Stimulated activated CD8-positive, alpha-beta memory T cell treated with anti-CD3 and anti-CD28 coated beads, Interleukin-7, amount 100 ng/mL, for 1 hour (primary cell): ENCODE results near the gene IFT172.
A peak's percentile ranks its signal among the peaks of the same experiment; 100 is the strongest.
"Not testable (repeated sequence)": the region's sequence is repeated elsewhere in the genome, so short reads cannot be mapped to it uniquely, and the experiment has no call there.

ENCODE experiments used
- DNase-seq, 2 donors: peaks; one replicate each; pipeline ENCODE4 v3.0.0-alpha.2; 2020; ENCODE audit warnings: low read depth in 2 of 2

Gene IFT172

DNA sequence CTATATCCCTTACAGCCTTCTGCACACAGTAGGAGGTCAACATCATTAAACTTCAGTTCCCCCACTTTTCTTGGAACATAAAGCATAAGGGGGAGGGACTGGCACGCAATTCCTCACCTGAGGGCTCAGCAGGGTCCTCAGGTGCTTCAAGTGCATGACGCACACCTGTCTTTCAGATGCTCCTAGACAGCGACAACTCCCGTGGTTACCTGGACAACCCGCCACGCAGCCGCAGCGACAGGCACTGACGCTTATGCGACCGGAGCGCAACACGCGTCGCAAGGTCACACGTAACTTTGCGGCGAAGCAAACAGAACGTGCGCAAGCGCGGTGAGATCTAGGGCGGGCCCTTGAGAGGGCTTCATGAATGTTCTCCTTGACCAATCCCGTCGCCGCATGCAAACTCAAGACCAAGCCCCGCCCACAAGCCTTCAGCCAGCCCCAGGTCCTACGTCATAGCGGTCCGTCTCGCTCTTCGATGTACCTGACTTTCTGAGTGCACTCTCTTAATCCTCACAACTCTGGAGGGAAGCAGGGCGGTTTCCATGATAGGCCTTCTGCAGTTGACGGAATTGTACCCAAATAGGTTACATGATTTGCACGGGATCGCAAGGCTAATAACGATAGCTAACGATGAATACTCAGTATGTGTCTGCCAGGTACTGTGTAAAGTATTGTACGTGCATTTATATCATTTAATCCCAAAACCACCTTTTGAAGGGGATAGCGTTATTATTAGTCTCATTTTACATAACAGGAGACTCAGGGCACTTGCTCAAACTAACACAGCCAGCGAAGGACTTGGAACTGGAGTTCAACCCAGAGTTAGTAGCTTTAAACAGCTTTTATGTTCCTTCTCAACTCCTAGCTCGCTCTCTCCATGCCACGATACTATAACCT, at the start of gene IFT172:
IFT172 (minus strand) TSS at position 246 of the 900 bp plus-strand sequence; CDS start at position 156, 90 bp downstream.
- DNase-seq = peak; percentile 96 to 98

DNA sequence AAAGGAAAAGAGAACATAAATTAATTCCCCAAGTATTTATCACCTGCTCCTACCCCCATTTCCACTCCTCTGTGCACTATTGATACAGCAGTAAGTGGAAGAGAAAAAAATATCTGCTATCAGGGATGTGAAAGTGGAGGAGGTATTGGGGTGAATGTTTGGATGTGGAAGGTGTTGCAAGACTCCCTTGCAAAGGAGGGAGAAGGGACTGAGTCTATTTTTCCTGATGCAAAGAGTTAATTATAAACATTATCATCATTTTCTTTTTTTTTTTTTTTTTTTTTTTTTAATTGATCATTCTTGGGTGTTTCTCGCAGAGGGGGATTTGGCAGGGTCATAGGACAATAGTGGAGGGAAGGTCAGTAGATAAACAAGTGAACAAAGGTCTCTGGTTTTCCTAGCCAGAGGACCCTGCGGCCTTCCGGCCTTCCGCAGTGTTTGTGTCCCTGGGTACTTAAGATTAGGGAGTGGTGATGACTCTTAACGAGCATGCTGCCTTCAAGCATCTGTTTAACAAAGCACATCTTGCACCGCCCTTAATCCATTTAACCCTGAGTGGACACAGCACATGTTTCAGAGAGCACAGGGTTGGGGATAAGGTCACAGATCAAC, 49.4 kb upstream of the IFT172 start:
- not testable (repeated sequence) for DNase-seq

DNA sequence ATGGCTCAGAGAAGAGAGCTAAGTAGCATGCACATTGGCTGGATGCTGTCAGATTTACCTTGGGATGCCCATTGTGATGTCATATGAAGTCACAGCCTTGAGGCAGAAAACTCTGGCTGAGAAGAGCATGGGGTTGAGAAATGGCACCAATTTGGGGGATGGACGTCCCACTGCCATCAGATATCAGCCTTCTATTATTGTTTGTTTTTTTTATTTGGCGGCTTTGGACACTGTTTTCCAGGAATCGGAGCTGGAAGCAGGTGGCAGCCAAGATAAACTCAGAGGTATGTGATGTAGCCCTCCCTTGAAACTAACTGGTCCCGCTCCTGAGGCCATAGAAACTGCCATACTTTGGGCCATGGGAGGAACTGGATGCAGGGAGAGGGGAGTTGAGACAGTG, 47.7 kb upstream of the IFT172 start:
- no peak for DNase-seq

DNA sequence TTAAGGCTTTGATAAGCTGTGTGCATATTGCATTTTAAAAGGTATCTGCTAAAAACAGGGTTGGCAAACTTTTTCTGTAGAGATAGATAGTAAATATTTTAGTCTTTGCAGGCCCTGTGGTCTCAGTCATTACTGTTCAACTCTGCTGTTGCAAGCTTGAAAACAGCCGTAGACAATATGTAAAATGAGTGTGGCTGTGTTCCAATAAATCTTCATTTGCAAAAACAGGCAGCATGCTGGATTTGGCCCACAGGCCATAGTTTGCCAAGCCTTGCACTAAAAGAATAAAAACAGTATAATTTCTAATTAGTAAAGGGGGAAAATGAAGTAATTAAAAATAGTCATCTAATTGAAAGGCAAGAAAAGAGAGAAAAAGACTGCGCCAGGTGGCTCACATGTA, 42.4 kb upstream of the IFT172 start:
- no peak for DNase-seq

DNA sequence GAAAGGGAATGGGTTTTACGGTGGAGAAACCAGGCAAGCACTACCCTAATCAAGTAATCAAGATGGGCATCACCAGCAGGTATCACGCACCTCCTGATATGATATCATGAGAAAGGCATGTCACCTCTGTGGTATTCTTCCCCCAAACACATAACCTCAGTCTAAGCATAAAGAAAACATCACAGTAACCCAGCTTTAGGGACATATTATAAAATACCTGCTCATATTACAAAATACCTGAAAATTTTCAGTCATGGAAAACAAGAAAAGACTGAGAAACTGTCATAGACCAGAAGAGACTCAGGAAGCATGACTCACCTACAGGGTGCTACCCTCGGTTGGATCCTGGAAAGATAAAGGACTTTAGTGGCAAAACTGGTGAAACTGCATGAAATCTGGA, 37.6 kb upstream of the IFT172 start:
- DNase-seq = no peak

- no peak for DNase-seq
Observed at GRCh38 chr2:27522400-27522945, 32.9 kb upstream of the IFT172 start.

- no peak for DNase-seq
Observed at GRCh38 chr2:27520316-27520715, 30.8 kb upstream of the IFT172 start.

GRCh38 chr2:27518782-27519113, 29.2 kb upstream of the IFT172 start:
- no peak for DNase-seq

GRCh38 chr2:27518113-27518781, 28.7 kb upstream of the IFT172 start:
- no peak for DNase-seq

DNA sequence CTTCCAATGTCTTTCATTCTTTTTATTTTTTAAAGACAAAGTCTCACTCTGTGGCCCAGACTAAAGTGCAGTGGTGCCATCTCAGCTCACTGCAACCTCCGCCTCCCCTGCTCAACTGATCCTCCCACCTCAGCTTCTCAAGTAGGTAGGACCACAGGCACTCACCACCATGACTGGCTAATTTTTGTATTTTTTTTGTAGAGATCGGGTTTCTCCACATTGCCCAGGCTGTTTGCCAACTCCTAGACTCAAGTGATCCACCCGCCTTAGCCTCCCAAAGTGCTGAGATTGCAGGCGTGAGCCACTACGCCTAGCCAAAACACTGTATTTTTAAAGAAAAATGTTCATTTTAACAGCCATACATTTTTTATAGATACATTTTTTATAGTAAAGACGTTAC, 19.8 kb upstream of the IFT172 start:
- DNase-seq = no peak

- no peak for DNase-seq
Observed at GRCh38 chr2:27507293-27507692, 17.8 kb upstream of the IFT172 start.

DNA sequence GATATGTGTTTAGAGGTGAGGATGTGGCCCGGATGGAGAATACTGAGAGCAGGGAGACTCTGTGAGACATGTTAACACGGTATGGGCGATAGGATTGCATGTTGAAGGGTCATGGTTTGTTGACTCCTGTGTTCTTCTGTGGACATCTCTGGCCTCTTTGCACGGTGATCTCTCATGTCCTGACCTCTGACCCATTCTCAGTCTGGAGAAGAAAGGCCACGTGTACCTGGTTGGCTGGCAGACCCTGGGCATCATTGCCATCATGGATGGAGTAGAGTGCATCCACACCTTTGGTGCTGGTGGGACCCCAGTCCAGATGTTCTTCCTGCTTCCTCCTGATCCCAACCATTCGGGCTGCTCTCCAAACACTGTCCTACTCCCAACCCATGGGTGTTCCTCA, 17.0 kb upstream of the IFT172 start:
- DNase-seq = no peak

DNA sequence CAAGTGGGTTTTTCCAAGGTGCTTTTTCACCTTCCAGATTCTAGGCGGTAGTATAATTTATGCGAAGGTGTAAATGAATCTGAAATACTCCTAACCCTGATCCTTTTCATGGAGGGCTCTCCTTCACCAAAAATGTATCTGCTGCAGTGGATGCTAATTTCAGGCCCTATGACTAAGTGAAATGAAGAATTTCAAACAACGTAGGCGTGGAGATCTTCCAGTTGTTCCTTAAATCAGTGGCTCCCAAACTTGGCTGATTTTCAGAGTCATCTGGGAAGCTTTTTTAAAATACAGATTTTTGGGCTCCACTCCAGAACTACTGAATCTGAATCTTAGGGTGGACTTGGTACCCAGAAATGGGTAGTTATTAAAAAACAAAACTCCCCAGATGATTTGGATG, 12.6 kb upstream of the IFT172 start:
- DNase-seq = no peak

- DNase-seq = no peak
Observed at GRCh38 chr2:27501042-27501441, 11.5 kb upstream of the IFT172 start.

GRCh38 chr2:27498975-27499374, 9.4 kb upstream of the IFT172 start:
- DNase-seq = no peak

- no peak for DNase-seq
Observed at GRCh38 chr2:27497288-27497627, 7.7 kb upstream of the IFT172 start.

- no peak for DNase-seq
Observed at GRCh38 chr2:27496357-27497287, 7.1 kb upstream of the IFT172 start, which contains the start of gene GCKR. Gene GCKR, plus strand, starts transcription at chr2:27496839. Its CDS starts 66 bp downstream, at chr2:27496905.

GRCh38 chr2:27495840-27496356, 6.4 kb upstream of the IFT172 start:
- no peak for DNase-seq

- DNase-seq = no peak
Observed at GRCh38 chr2:27494944-27495554, 5.5 kb upstream of the IFT172 start, which contains the start of gene FNDC4. Gene FNDC4, minus strand, starts transcription at chr2:27495200. Its CDS starts 521 bp downstream, at chr2:27494679.

GRCh38 chr2:27494284-27494943, 4.9 kb upstream of the IFT172 start:
- DNase-seq = no peak
